SHP77 treated with DMSO at 0.1 percent for 48 hours (cell line): ENCODE measurements around the gene TRIM4.
"Not testable (repeated sequence)": the region's sequence is repeated elsewhere in the genome, so short reads cannot be mapped to it uniquely, and the experiment has no call there.

Experiments
- DNase-seq: peaks from one replicate; lab custom pipeline; 2025; lab: John Stamatoyannopoulos, UW

The TRIM4 gene

GRCh38 chr7:99918959-99919813 lies at the start of gene TRIM4:
TRIM4 (minus strand) TSS chr7:99919530; CDS start chr7:99919401, 129 bp downstream.
- peak; percentile 75 for DNase-seq

- DNase-seq: no peak
Observed at GRCh38 chr7:99958564-99959227, 39.4 kb upstream of the TRIM4 start.

GRCh38 chr7:99955247-99955646 lies 35.9 kb upstream of the TRIM4 start:
- no peak for DNase-seq

GRCh38 chr7:99954643-99955042 lies 35.3 kb upstream of the TRIM4 start:
- not testable (repeated sequence) for DNase-seq

- no peak for DNase-seq
Observed at GRCh38 chr7:99953649-99954048, 34.3 kb upstream of the TRIM4 start.

GRCh38 chr7:99952649-99953048 lies 33.3 kb upstream of the TRIM4 start:
- DNase-seq: not testable (repeated sequence)

GRCh38 chr7:99950819-99951218 lies 31.5 kb upstream of the TRIM4 start:
- DNase-seq: not testable (repeated sequence)

GRCh38 chr7:99949645-99950228 lies 30.4 kb upstream of the TRIM4 start:
- DNase-seq: no peak

GRCh38 chr7:99947608-99948007 lies 28.3 kb upstream of the TRIM4 start:
- DNase-seq: no peak

GRCh38 chr7:99944497-99945070 lies 25.3 kb upstream of the TRIM4 start:
- no peak for DNase-seq

- DNase-seq: no peak
Observed at GRCh38 chr7:99943641-99944496, 24.5 kb upstream of the TRIM4 start.

- DNase-seq: no peak
Observed at GRCh38 chr7:99938296-99938695, 19.0 kb upstream of the TRIM4 start.

GRCh38 chr7:99935009-99935408 lies 15.7 kb upstream of the TRIM4 start:
- DNase-seq: not testable (repeated sequence)

- DNase-seq: no peak
Observed at GRCh38 chr7:99930376-99930775, 11.0 kb upstream of the TRIM4 start.

- no peak for DNase-seq
Observed at GRCh38 chr7:99929730-99930053, 10.4 kb upstream of the TRIM4 start.

- DNase-seq: peak; percentile 44
Observed at GRCh38 chr7:99928994-99929729, 9.8 kb upstream of the TRIM4 start, which contains the start of gene GJC3. GJC3 (minus strand) TSS chr7:99929620; CDS start chr7:99929620, 0 bp downstream.

GRCh38 chr7:99928188-99928587 lies 8.9 kb upstream of the TRIM4 start:
- DNase-seq: no peak

GRCh38 chr7:99927536-99927935 lies 8.2 kb upstream of the TRIM4 start:
- DNase-seq: no peak

- DNase-seq: no peak
Observed at GRCh38 chr7:99926321-99926720, 7.0 kb upstream of the TRIM4 start.

GRCh38 chr7:99923200-99923599 lies 3.9 kb upstream of the TRIM4 start:
- DNase-seq: no peak

GRCh38 chr7:99920149-99920548 lies 819 bp upstream of the TRIM4 start:
- no peak for DNase-seq
